ENCODE data around the gene TBCA. TPM values are rescaled to one million over a fixed set of nuclear protein-coding genes. Genes with fewer than 3 reads are reported as not detected.

Gene TBCA
- total RNA-seq, 4 donors from 2014 or later, result 93.7 to 130 (median 100) TPM

- intact Hi-C loops (cut with DNase I; ENCODE audit: low total_unique reads), result no loop called here
- no peak for DNase-seq (ENCODE audit: low spot score in 2 of 2)
- 80 to 87% methylated on average over 3 of the region's 3 CpGs for WGBS, 2 donors
- no peak overlapping the region for H3K4me3 ChIP-seq (ENCODE audit: low read depth, poor library complexity, severe bottlenecking)
- TF ChIP-seq POLR2A (IDR thresholded peaks at IDR 0.05) (no peak), CTCF (IDR thresholded peaks at IDR 0.05) (no peak)
Measured at GRCh38 chr5:77741608-77742007, 34.5 kb downstream of the TBCA start.

- H3K4me3 ChIP-seq (ENCODE audit: low read depth, poor library complexity, severe bottlenecking), result no peak overlapping the region
- TF ChIP-seq CTCF (IDR thresholded peaks at IDR 0.05) (no peak), POLR2A (IDR thresholded peaks at IDR 0.05) (no peak)
- WGBS, 2 donors, result 97 to 98% methylated on average over 2 of the region's 2 CpGs
- intact Hi-C loops (cut with DNase I; ENCODE audit: low total_unique reads), result no loop called here
- DNase-seq (ENCODE audit: low spot score in 2 of 2), result no peak
Measured at GRCh38 chr5:77734885-77735284, 41.3 kb downstream of the TBCA start.

- DNase-seq (ENCODE audit: low spot score in 2 of 2), result no peak
- 89 to 94% methylated on average over 3 of the region's 3 CpGs for WGBS, 2 donors
- no peak for TF ChIP-seq CTCF (IDR thresholded peaks at IDR 0.05)
- TF ChIP-seq POLR2A (IDR thresholded peaks at IDR 0.05), result no peak
- intact Hi-C loops (cut with DNase I; ENCODE audit: low total_unique reads), result no loop called here
- H3K4me3 ChIP-seq (ENCODE audit: low read depth, poor library complexity, severe bottlenecking), result no peak overlapping the region
Measured at GRCh38 chr5:77733130-77733529, 43.0 kb downstream of the TBCA start.

GRCh38 chr5:77727190-77727589 lies 48.9 kb downstream of the TBCA start:
- intact Hi-C loops (cut with DNase I; ENCODE audit: low total_unique reads), result no loop called here
- TF ChIP-seq CTCF (IDR thresholded peaks at IDR 0.05) (no peak), POLR2A (IDR thresholded peaks at IDR 0.05) (no peak)
- H3K4me3 ChIP-seq (ENCODE audit: low read depth, poor library complexity, severe bottlenecking), result no peak overlapping the region
- WGBS, 2 donors, result 90 to 97% methylated on average over 3 of the region's 3 CpGs
- no peak for DNase-seq (ENCODE audit: low spot score in 2 of 2)

GRCh38 chr5:77725616-77726015 lies 50.5 kb downstream of the TBCA start:
- DNase-seq (ENCODE audit: low spot score in 2 of 2), result no peak
- intact Hi-C loops (cut with DNase I; ENCODE audit: low total_unique reads), result no loop called here
- WGBS, 2 donors, result 82 to 84% methylated on average over 7 of the region's 7 CpGs
- no peak overlapping the region for H3K4me3 ChIP-seq (ENCODE audit: low read depth, poor library complexity, severe bottlenecking)
- no peak for TF ChIP-seq POLR2A (IDR thresholded peaks at IDR 0.05)
- TF ChIP-seq CTCF (IDR thresholded peaks at IDR 0.05), result no peak

GRCh38 chr5:77724934-77725333 lies 51.2 kb downstream of the TBCA start:
- WGBS, 2 donors, result 87 to 95% methylated on average over 5 of the region's 5 CpGs
- TF ChIP-seq POLR2A (IDR thresholded peaks at IDR 0.05), result no peak
- TF ChIP-seq CTCF (IDR thresholded peaks at IDR 0.05), result no peak
- DNase-seq (ENCODE audit: low spot score in 2 of 2), result no peak

More at GRCh38 chr5:77724934-77725333, 51.2 kb downstream of the TBCA start:
- no peak overlapping the region for H3K4me3 ChIP-seq (ENCODE audit: low read depth, poor library complexity, severe bottlenecking)
- intact Hi-C loops (cut with DNase I; ENCODE audit: low total_unique reads), result no loop called here
